Common myeloid progenitor, CD34-positive (primary cell): ENCODE data around the gene RAB35. TPM values are rescaled to one million over a fixed set of nuclear protein-coding genes. Genes with fewer than 3 reads are reported as not detected.
A peak's percentile ranks its signal among the peaks of the same experiment; 100 is the strongest.

Source experiments
- CTCF ChIA-PET: fragments of 350-600 bp; sonication (Branson Sonifier 250); formaldehyde crosslinking; loops from one replicate; lab custom pipeline; 2021; ENCODE audit warnings: antibody characterized with exemption; lab: Charles Lee
- POLR2A ChIA-PET: fragments of 350-600 bp; sonication (Branson Sonifier 250); formaldehyde crosslinking; loops from one replicate; lab custom pipeline; 2021; ENCODE audit warnings: antibody characterized with exemption; lab: Charles Lee
- DNase-seq, 3 donors: peaks; one replicate each; pipeline versions ENCODE4 v3.0.0 to v3.0.0-alpha.2; 2013
- H3K27ac ChIP-seq, 2 experiments: 1 replicate in 1 of 2; 2 replicates in 1 of 2; pipeline ENCODE4 v1.7.0; 2013; ENCODE audit warnings: inconsistent platforms in 2 of 2, low read length in 2 of 2, mild to moderate bottlenecking in 2 of 2, low read depth in 1 of 2, moderate library complexity in 1 of 2; ENCODE audit not compliant: severe bottlenecking in 2 of 2, insufficient read depth in 1 of 2, poor library complexity in 1 of 2
- H3K27me3 ChIP-seq, 5 experiments: replicated peaks in 2 of 5; 1 replicate in 3 of 5; 2 replicates in 2 of 5; pipeline versions ENCODE4 v1.6.1 to v1.7.0; 2013; ENCODE audit warnings: low read length in 4 of 5, mild to moderate bottlenecking in 2 of 5, moderate library complexity in 2 of 5, inconsistent platforms in 1 of 5; ENCODE audit not compliant: insufficient read depth in 5 of 5, control insufficient read depth in 4 of 5
- H3K36me3 ChIP-seq, 4 experiments: 1 replicate in 2 of 4; 2 replicates in 2 of 4; pipeline versions ENCODE4 v1.6.1 to v1.7.0; 2013; ENCODE audit warnings: low read length in 3 of 4, control low read depth in 1 of 4, mild to moderate bottlenecking in 1 of 4; ENCODE audit not compliant: control insufficient read depth in 4 of 4, insufficient read depth in 4 of 4
- H3K4me1 ChIP-seq, 4 experiments: 1 replicate in 3 of 4; 2 replicates in 1 of 4; pipeline versions ENCODE4 v1.6.1 to v1.7.1; 2013; ENCODE audit warnings: low read length in 3 of 4, mild to moderate bottlenecking in 3 of 4, control low read depth in 1 of 4, inconsistent platforms in 1 of 4, moderate library complexity in 1 of 4; ENCODE audit not compliant: control insufficient read depth in 4 of 4, insufficient read depth in 4 of 4; ENCODE audit errors: control extremely low read depth in 1 of 4
- H3K4me3 ChIP-seq, 7 experiments: 1 replicate in 4 of 7; 2 replicates in 3 of 7; pipeline versions ENCODE4 v1.5.1 to v1.7.0; 2013; ENCODE audit warnings: mild to moderate bottlenecking in 7 of 7, low read length in 6 of 7, moderate library complexity in 6 of 7, inconsistent platforms in 2 of 7, low read depth in 2 of 7, control low read depth in 1 of 7; ENCODE audit not compliant: insufficient read depth in 4 of 7, control insufficient read depth in 1 of 7; ENCODE audit errors: extremely low read depth in 1 of 7
- H3K9me3 ChIP-seq, 5 experiments: 1 replicate in 4 of 5; 2 replicates in 1 of 5; pipeline versions ENCODE4 v1.6.1 to v1.7.1; 2013; ENCODE audit warnings: low read length in 4 of 5, mild to moderate bottlenecking in 2 of 5, inconsistent platforms in 1 of 5, low read depth in 1 of 5, moderate library complexity in 1 of 5; ENCODE audit not compliant: control insufficient read depth in 4 of 5, insufficient read depth in 2 of 5; ENCODE audit errors: control extremely low read depth in 1 of 5
- WGBS: methylation state at CpG from one replicate; pipeline ENCODE4 v1.1.5; 2013; ENCODE audit not compliant: insufficient coverage; 5-methylcytosine and 5-hydroxymethylcytosine counted together
- polyA plus RNA-seq: library from polyadenylated mRNA; unstranded; fragments of 120-200 nt; gene quantifications from one replicate; pipeline ENCODE4 v1.2.1, GENCODE V29; 2013

RAB35 gene
- polyA plus RNA-seq: 24.6 TPM

DNA sequence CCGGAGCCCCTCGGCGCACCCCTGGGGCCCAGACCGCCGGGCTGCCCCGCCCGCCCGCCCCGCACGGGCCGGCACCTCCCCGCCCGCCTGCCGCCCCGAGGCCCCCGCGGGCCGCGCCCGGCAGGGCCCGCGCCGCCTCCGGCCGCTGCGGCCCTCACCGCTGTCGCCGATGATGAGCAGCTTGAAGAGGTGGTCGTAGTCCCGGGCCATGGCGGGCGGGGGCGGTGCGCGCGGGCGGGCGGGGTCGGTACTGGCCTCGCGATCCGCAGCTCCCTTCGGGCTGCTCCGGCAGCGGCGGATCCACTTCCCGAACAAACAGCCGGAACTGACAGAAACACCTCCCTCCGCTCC lies at the start of gene RAB35:
Gene RAB35 (minus strand): TSS at position 313 of the 351 bp plus-strand sequence. CDS start 103 bp downstream, at position 210.
- H3K4me1 ChIP-seq: peaks cover 12 to 60% (median 35%) of the 10 kb centered on the region in 4 experiments
- H3K9me3 ChIP-seq: no peaks in the 10 kb centered on the region
- 0% methylated on average over 19 of the region's 50 CpGs for whole genome bisulfite sequencing
- DNase-seq: no peak
- H3K36me3 ChIP-seq: peaks cover 0 to 14% (median 8%) of the 10 kb centered on the region in 4 experiments
- ChIA-PET POLR2A (interaction anchor here (1.0 to 1.8 kb wide), 2 partner anchors 11 to 176 kb away, joined by 4 to 8 read pairs; partner anchors contain the start of gene RNU4-2), CTCF (interaction anchor here (1.5 kb wide), 2 partner anchors 9 to 14 kb away, joined by 4 to 5 read pairs; no protein-coding TSS in a partner anchor)
- no peaks in the 10 kb centered on the region for H3K27me3 ChIP-seq
- peak within 1 kb of the TSS; percentile 79 to 91 (median 87) for H3K4me3 ChIP-seq
- H3K27ac ChIP-seq: peak within 1 kb of the TSS; percentile 53 to 81

GRCh38 chr12:120164293-120164692 lies 47.7 kb upstream of the RAB35 start:
- POLR2A ChIA-PET: interaction anchor here (0.8 kb wide), 1 partner anchor 37 kb away, joined by 3 read pairs; the partner anchor contains the start of gene RPLP0
- H3K36me3 ChIP-seq: peaks cover 25 to 73% (median 63%) of the 10 kb centered on the region in 4 experiments
- H3K4me1 ChIP-seq: no peaks in the 10 kb centered on the region
- CTCF ChIA-PET: interaction anchor here (0.6 kb wide), 1 partner anchor 15 kb away, joined by 3 read pairs; no protein-coding TSS in a partner anchor
- H3K9me3 ChIP-seq: no peaks in the 10 kb centered on the region
- no peak overlapping the region for H3K4me3 ChIP-seq
- no peak for DNase-seq
- no peaks in the 10 kb centered on the region for H3K27me3 ChIP-seq
- no peak overlapping the region for H3K27ac ChIP-seq
- 98% methylated on average over 7 of the region's 11 CpGs for WGBS

GRCh38 chr12:120162763-120163162 lies 46.2 kb upstream of the RAB35 start:
- ChIA-PET CTCF (no interaction called here), POLR2A (no interaction called here)
- Histone ChIP-seq H3K4me1 (no peaks in the 10 kb centered on the region), H3K27ac (no peak overlapping the region), H3K36me3 (peaks cover 18 to 73% (median 64%) of the 10 kb centered on the region in 4 experiments), H3K4me3 (no peak overlapping the region), H3K27me3 (no peaks in the 10 kb centered on the region), H3K9me3 (no peaks in the 10 kb centered on the region)
- WGBS: 97% methylated on average over 8 of the region's 8 CpGs
- no peak for DNase-seq

GRCh38 chr12:120161852-120162251 lies 45.3 kb upstream of the RAB35 start:
- POLR2A ChIA-PET: no interaction called here
- CTCF ChIA-PET: no interaction called here
- WGBS: 97% methylated on average over 10 of the region's 11 CpGs

GRCh38 chr12:120159509-120160237 lies 43.1 kb upstream of the RAB35 start:
- whole genome bisulfite sequencing: over 99% methylated on average over 11 of the region's 12 CpGs
- Histone ChIP-seq H3K27ac (no peak overlapping the region), H3K36me3 (peaks cover 30 to 98% (median 85%) of the 10 kb centered on the region in 4 experiments), H3K4me3 (no peak overlapping the region), H3K9me3 (no peaks in the 10 kb centered on the region), H3K4me1 (no peaks in the 10 kb centered on the region), H3K27me3 (no peaks in the 10 kb centered on the region)
- CTCF ChIA-PET: interaction anchor here (1.0 to 1.6 kb wide), 3 partner anchors 8 to 33 kb away, joined by 3 to 4 read pairs (median 3); no protein-coding TSS in a partner anchor
- no peak for DNase-seq
- POLR2A ChIA-PET: no interaction called here

More at GRCh38 chr12:120161852-120162251, 45.3 kb upstream of the RAB35 start:
- Histone ChIP-seq H3K27me3 (no peaks in the 10 kb centered on the region), H3K27ac (no peak overlapping the region), H3K4me3 (no peak overlapping the region), H3K4me1 (no peaks in the 10 kb centered on the region), H3K36me3 (peaks cover 21 to 78% (median 67%) of the 10 kb centered on the region in 4 experiments), H3K9me3 (no peaks in the 10 kb centered on the region)
- no peak for DNase-seq

GRCh38 chr12:120158351-120158750 lies 41.8 kb upstream of the RAB35 start:
- peaks cover 36 to 98% (median 87%) of the 10 kb centered on the region in 4 experiments for H3K36me3 ChIP-seq
- CTCF ChIA-PET: no interaction called here

DNA sequence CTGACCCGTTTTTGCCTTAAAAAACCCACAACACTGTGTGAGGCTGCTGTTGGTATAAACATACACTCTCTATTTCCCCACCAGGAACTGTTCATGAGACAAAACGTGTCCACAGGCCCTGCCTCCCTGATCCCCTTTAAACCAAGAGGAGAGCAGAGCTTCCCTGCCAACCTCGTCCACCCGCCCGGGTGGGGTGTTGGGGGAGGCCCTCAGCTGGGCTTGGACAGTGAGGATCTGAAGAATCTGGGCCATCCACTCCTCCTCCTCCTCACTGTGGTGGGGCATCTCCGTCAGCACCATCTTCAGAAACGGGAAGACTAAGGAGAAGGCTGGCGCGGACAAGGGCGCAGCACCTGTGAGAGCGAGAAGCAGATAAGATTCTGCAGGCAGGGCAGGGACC lies 41.1 kb upstream of the RAB35 start:
- no peaks in the 10 kb centered on the region for H3K9me3 ChIP-seq
- peaks cover 40 to 98% (median 87%) of the 10 kb centered on the region in 4 experiments for H3K36me3 ChIP-seq
- ChIA-PET CTCF (no interaction called here), POLR2A (no interaction called here)
- H3K27me3 ChIP-seq: no peaks in the 10 kb centered on the region
- no peak for DNase-seq
- no peak overlapping the region for H3K4me3 ChIP-seq
- no peaks in the 10 kb centered on the region for H3K4me1 ChIP-seq
- WGBS: 97% methylated on average over 7 of the region's 11 CpGs
- H3K27ac ChIP-seq: no peak overlapping the region

More at GRCh38 chr12:120158351-120158750, 41.8 kb upstream of the RAB35 start:
- H3K4me3 ChIP-seq: no peak overlapping the region
- H3K27me3 ChIP-seq: no peaks in the 10 kb centered on the region
- H3K27ac ChIP-seq: no peak overlapping the region
- H3K4me1 ChIP-seq: no peaks in the 10 kb centered on the region
- 98% methylated on average over 8 of the region's 10 CpGs for WGBS
- no peak for DNase-seq
- H3K9me3 ChIP-seq: no peaks in the 10 kb centered on the region
- POLR2A ChIA-PET: interaction anchor here (0.5 kb wide), 1 partner anchor 13 kb away, joined by 4 read pairs; no protein-coding TSS in a partner anchor
